SH-SY5Y (cell line): ENCODE data around the gene GPR176.

Experiments used
- GATA2 ChIP-seq: IDR thresholded peaks from 2 replicates; pipeline ENCODE4 v1.6.1; 2011; ENCODE audit warnings: mild to moderate bottlenecking, low read depth, low read length
- GATA3 ChIP-seq: IDR thresholded peaks from 2 replicates; pipeline ENCODE4 v1.6.1; 2011; ENCODE audit warnings: low read depth, mild to moderate bottlenecking, low read length, moderate library complexity

DNA sequence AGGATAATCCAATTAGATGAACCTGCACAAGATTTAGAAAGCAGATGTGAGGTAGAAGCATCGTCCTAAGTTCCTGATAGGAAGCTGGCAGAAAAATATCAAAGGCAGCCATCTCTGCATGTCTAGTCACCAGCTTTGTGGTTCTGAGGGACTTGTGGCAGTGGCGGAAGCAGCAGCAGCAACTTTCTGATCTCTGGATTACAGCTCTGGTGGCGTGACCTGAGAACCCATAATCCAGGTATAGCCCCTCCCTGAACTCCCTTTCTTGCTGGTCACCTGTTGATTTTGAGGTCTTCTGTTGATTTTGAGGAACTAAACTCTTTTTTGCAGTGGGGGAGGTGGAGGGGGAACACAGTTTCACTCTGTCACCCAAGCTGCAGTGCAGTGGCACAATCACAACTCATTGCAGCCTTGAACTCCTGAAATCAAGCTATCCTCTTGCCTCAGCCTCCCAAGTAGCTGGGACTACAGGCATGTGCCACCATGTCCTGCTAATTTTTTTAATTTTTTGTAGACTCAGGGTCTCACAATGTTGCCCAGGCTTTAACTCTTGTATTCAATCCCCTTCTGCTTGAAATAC, 145.3 kb downstream of the GPR176 start:
- TF ChIP-seq GATA2 (peak; percentile 59), GATA3 (0 out of 2 replicates have a peak, but pooled peaks have one; percentile 17)
